Measurements from ENCODE around the gene ZSCAN2. TPM values are rescaled to one million over a fixed set of nuclear protein-coding genes. Genes with fewer than 3 reads are reported as not detected.
A peak's percentile ranks its signal among the peaks of the same experiment; 100 is the strongest.
"Not testable (repeated sequence)": the region's sequence is repeated elsewhere in the genome, so short reads cannot be mapped to it uniquely, and the experiment has no call there.

The ZSCAN2 gene
- total RNA-seq, 3 donors from 2014 or later: 7.8 to 14.8 (median 14.4) TPM

GRCh38 chr15:84631706-84632272, 31.0 kb downstream of the ZSCAN2 start:
- Histone ChIP-seq H3K4me1 (peaks cover 11 to 14% of the 10 kb centered on the region in 2 donors), H3K9me3 (no peaks in the 10 kb centered on the region), H3K27me3 (no peaks in the 10 kb centered on the region), H3K36me3 (no peaks in the 10 kb centered on the region), H3K27ac (peak overlapping the region; percentile 85 to 86), H3K4me3 (peak overlapping the region; percentile 59 to 77 (median 69))
- intact Hi-C loops (cut with DNase I; ENCODE audit: low total_unique reads): loop anchor here (1.0 kb wide), 1 partner anchor 21 kb away; no protein-coding TSS in a partner anchor
- DNase-seq (ENCODE audit: low spot score in 2 of 2): no peak
- no peak for TF ChIP-seq POLR2A (IDR thresholded peaks at IDR 0.05)
- TF ChIP-seq CTCF (IDR thresholded peaks at IDR 0.05): no peak
- TF ChIP-seq POLR2AphosphoS5 (IDR thresholded peaks at IDR 0.05): no peak

- peak; percentile 51 to 70 for DNase-seq (ENCODE audit: low spot score in 2 of 2)
- Histone ChIP-seq H3K27ac (peak overlapping the region; percentile 84 to 95), H3K4me3 (peak overlapping the region; percentile 58 to 77 (median 69)), H3K4me1 (peaks cover 11 to 14% of the 10 kb centered on the region in 2 donors), H3K27me3 (no peaks in the 10 kb centered on the region), H3K36me3 (no peaks in the 10 kb centered on the region), H3K9me3 (no peaks in the 10 kb centered on the region)
- TF ChIP-seq POLR2A (IDR thresholded peaks at IDR 0.05) (no peak), CTCF (IDR thresholded peaks at IDR 0.05) (no peak), POLR2AphosphoS5 (IDR thresholded peaks at IDR 0.05) (no peak)
- intact Hi-C loops (cut with DNase I; ENCODE audit: low total_unique reads): loop anchor here (2.0 kb wide), 1 partner anchor 13 kb away; no protein-coding TSS in a partner anchor
These were observed 32.8 kb downstream of the ZSCAN2 start for GRCh38 chr15:84633311-84634227.

- H3K27ac ChIP-seq: peak overlapping the region; percentile 84 to 95
- peaks cover 11 to 14% of the 10 kb centered on the region in 2 donors for H3K4me1 ChIP-seq
- no peak for TF ChIP-seq POLR2A (IDR thresholded peaks at IDR 0.05)
- no peak for DNase-seq (ENCODE audit: low spot score in 2 of 2)
- H3K36me3 ChIP-seq: no peaks in the 10 kb centered on the region
- no peaks in the 10 kb centered on the region for H3K27me3 ChIP-seq
- peak overlapping the region; percentile 58 to 77 (median 69) for H3K4me3 ChIP-seq
- intact Hi-C loops (cut with DNase I; ENCODE audit: low total_unique reads): loop anchor here (2.0 kb wide), 1 partner anchor 14 kb away; no protein-coding TSS in a partner anchor
- H3K9me3 ChIP-seq: no peaks in the 10 kb centered on the region
These were observed 33.5 kb downstream of the ZSCAN2 start for GRCh38 chr15:84634228-84634837.

- TF ChIP-seq CTCF (IDR thresholded peaks at IDR 0.05) (no peak), POLR2AphosphoS5 (IDR thresholded peaks at IDR 0.05) (no peak), POLR2A (IDR thresholded peaks at IDR 0.05) (no peak)
- Histone ChIP-seq H3K9me3 (no peaks in the 10 kb centered on the region), H3K36me3 (no peaks in the 10 kb centered on the region), H3K4me1 (no peaks in the 10 kb centered on the region), H3K27ac (no peak overlapping the region), H3K4me3 (no peak overlapping the region), H3K27me3 (no peaks in the 10 kb centered on the region)
- intact Hi-C loops (cut with DNase I; ENCODE audit: low total_unique reads): no loop called here
- DNase-seq (ENCODE audit: low spot score in 2 of 2): no peak
These were observed 37.3 kb downstream of the ZSCAN2 start for GRCh38 chr15:84638103-84638502.

GRCh38 chr15:84641871-84642270, 41.1 kb downstream of the ZSCAN2 start:
- peaks cover 15% of the 10 kb centered on the region for H3K36me3 ChIP-seq
- H3K4me1 ChIP-seq; H3K27me3 ChIP-seq; intact Hi-C loops (cut with DNase I; ENCODE audit: low total_unique reads); DNase-seq (ENCODE audit: low spot score in 2 of 2); H3K4me3 ChIP-seq; H3K27ac ChIP-seq; H3K9me3 ChIP-seq: not testable (repeated sequence)

- H3K27me3 ChIP-seq; H3K4me1 ChIP-seq; H3K9me3 ChIP-seq; H3K4me3 ChIP-seq; intact Hi-C loops (cut with DNase I; ENCODE audit: low total_unique reads); H3K27ac ChIP-seq; DNase-seq (ENCODE audit: low spot score in 2 of 2): not testable (repeated sequence)
- peaks cover 15% of the 10 kb centered on the region for H3K36me3 ChIP-seq
These were observed 41.8 kb downstream of the ZSCAN2 start for GRCh38 chr15:84642640-84643039.
